Right lobe of liver (tissue), 6 donors: ENCODE results near the gene LRBA. TPM values are rescaled to one million over a fixed set of nuclear protein-coding genes. Genes with fewer than 3 reads are reported as not detected.
"Not testable (repeated sequence)": the region's sequence is repeated elsewhere in the genome, so short reads cannot be mapped to it uniquely, and the experiment has no call there.

Experiments
- ATAC-seq, 4 donors: fragments of 200-7000 bp; cut with Tn5 transposase; one replicate each; pipeline ENCODE4 v1.9.1; 2020; ENCODE audit warnings: mild to moderate bottlenecking in 4 of 4, moderate library complexity in 4 of 4
- DNase-seq, 3 donors: peaks; one replicate each; pipeline ENCODE4 v3.0.0-alpha.2; 2020
- H3K27ac ChIP-seq, 3 donors: fragments of 200-600 bp; one replicate each; pipeline ENCODE4 v1.8.0; 2022
- H3K27me3 ChIP-seq, 2 donors: fragments of 200-600 bp; one replicate each; pipeline ENCODE4 v1.8.0; 2022
- H3K36me3 ChIP-seq, 4 donors: fragments of 200-600 bp; sonication (generic) in 1 of 4; one replicate each; pipeline versions ENCODE4 v1.5.1 to v1.8.0; 2017 to 2022; ENCODE audit warnings: control low read depth in 1 of 4
- H3K4me1 ChIP-seq, 4 donors: fragments of 200-600 bp; sonication (generic) in 1 of 4; one replicate each; pipeline versions ENCODE4 v1.5.1 to v1.8.0; 2017 to 2022; ENCODE audit warnings: control low read depth in 1 of 4
- H3K4me3 ChIP-seq, 3 donors: fragments of 200-600 bp; one replicate each; pipeline ENCODE4 v1.8.0; 2022
- H3K9me3 ChIP-seq, 4 donors: fragments of 200-600 bp; sonication (generic) in 1 of 4; one replicate each; pipeline versions ENCODE4 v1.5.1 to v1.8.0; 2017 to 2022; ENCODE audit warnings: control low read depth in 1 of 4
- POLR2A ChIP-seq: fragments of 450-650 bp; IDR thresholded peaks from one replicate; pipeline ENCODE4 v1.6.1; 2017; ENCODE audit warnings: antibody characterized with exemption, mild to moderate bottlenecking
- WGBS: methylation state at CpG from one replicate; pipeline ENCODE4 v1.1.6; 2018; ENCODE audit warnings: low coverage, low lambda C conversion rate; ENCODE audit not compliant: insufficient coverage; ENCODE audit errors: missing lambda C conversion rate; 5-methylcytosine and 5-hydroxymethylcytosine counted together
- intact Hi-C, 2 donors: fragments of 100-400 bp; cut with DNase I; formaldehyde crosslinking; loops; one replicate each; pipeline versions ENCODE4 v1.11.2 to v1.14.1; 2022
- total RNA-seq, 6 experiments: library from RNA; depleted of rRNA in 2 of 6; stranded (reverse); fragments of >200 nt in 2 of 6; fragmentation: NEBNext Ultra II Directional in 3 of 6; extraction: Animal tissue kit (Norgen Biotek cat#: 25700) in 3 of 6; gene quantifications; one replicate each; pipeline versions ENCODE4 v1.1.0 to v1.2.4, GENCODE V29; 2016 to 2023
- TF ChIP-seq, protein P1 (sequence below), 4 donors: fragments of 200-600 bp in 3 of 4; fragments of 450-650 bp in 1 of 4; IDR thresholded peaks; one replicate each; pipeline versions ENCODE4 v1.5.1 to v1.8.0; 2016 to 2022; ENCODE audit warnings: antibody characterized with exemption in 4 of 4, mild to moderate bottlenecking in 2 of 4
- donor health status: DM: no; HTN: yes; CAD: no.
- donor health status: DM: no; HTN: no; CAD: no.
- donor health status: DM: no; HTN: no; CAD: no.
- donor health status: DM: no; HTN: yes; CAD: no.
- donor health status: DM: no; HTN: yes; CAD: no.

LRBA gene
- total RNA-seq, 6 experiments from 2014 or later, result 18.9 to 48.1 (median 24.5) TPM

DNA sequence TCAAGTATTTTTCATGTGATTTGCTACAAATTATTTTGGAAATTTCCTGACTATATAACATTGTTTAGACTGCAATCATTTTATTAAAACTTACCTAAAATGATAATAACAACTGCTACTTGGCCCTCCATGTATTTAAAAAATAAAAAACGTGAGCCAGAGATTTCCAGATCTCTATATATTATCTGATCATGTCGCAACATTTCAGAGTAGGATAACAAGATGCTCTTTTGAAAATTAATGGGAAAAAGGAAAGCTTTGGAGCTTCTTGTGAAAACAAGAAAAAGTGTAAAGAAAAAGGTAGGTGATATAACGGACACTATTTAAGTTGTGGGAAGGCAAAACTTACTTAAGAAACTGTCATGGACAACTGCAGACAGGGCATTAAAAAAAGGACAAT, 448.0 kb downstream of the LRBA start:
- TF ChIP-seq, protein P1, sequence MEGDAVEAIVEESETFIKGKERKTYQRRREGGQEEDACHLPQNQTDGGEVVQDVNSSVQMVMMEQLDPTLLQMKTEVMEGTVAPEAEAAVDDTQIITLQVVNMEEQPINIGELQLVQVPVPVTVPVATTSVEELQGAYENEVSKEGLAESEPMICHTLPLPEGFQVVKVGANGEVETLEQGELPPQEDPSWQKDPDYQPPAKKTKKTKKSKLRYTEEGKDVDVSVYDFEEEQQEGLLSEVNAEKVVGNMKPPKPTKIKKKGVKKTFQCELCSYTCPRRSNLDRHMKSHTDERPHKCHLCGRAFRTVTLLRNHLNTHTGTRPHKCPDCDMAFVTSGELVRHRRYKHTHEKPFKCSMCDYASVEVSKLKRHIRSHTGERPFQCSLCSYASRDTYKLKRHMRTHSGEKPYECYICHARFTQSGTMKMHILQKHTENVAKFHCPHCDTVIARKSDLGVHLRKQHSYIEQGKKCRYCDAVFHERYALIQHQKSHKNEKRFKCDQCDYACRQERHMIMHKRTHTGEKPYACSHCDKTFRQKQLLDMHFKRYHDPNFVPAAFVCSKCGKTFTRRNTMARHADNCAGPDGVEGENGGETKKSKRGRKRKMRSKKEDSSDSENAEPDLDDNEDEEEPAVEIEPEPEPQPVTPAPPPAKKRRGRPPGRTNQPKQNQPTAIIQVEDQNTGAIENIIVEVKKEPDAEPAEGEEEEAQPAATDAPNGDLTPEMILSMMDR (IDR thresholded peaks at IDR 0.05), result no peak
- no peak for TF ChIP-seq POLR2A
- DNase-seq (no peak), ATAC-seq (no peak)
- 75% methylated on average over 3 of the region's 3 CpGs for WGBS
- Histone ChIP-seq H3K27ac (no peak overlapping the region), H3K4me1 (no peaks in the 10 kb centered on the region), H3K36me3 (no peaks in the 10 kb centered on the region), H3K27me3 (no peaks in the 10 kb centered on the region), H3K9me3 (no peaks in the 10 kb centered on the region), H3K4me3 (no peak overlapping the region)
- intact Hi-C loops, result no loop called here

DNA sequence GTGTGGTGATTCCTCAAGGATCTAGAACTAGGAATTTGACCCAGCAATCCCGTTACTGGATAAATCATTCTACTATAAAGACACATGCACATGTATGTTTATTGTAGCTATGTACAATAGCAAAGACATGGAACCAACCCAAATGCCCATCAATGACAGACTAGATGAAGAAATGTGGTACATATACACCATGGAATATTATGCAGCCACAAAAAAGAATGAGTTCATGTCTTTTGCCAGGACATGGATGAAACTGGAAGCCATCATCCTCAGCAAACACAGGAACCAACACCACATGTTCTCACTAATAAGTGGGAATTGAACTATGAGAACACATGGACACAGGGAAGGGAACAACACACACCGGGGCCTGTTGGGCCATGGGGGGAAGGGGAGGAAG, 450.1 kb downstream of the LRBA start:
- DNase-seq, intact Hi-C loops, H3K27ac ChIP-seq, H3K9me3 ChIP-seq, H3K4me1 ChIP-seq, ATAC-seq, H3K27me3 ChIP-seq, H3K4me3 ChIP-seq, H3K36me3 ChIP-seq: not testable (repeated sequence)
- WGBS, result 100% methylated on average over 2 of the region's 2 CpGs

DNA sequence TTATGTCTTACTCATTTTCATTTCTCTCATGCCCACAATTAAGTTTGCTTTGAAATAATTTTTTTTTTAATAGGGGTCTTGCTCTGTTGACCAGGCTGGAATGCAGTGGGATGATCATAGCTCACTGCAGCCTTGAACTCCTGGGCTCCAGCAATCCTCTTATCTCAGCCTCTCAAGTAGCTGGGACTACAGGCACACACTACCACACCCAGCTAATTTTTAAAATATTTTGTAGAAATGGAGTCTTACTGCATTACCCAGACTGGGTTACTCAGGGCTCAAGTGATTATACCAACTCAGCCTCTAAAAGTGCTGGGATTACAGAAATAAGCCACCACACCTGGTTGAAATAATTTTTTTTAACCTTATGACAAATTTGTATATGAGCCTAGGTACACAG, 452.3 kb downstream of the LRBA start:
- H3K27me3 ChIP-seq, result no peaks in the 10 kb centered on the region
- no peak for DNase-seq
- H3K36me3 ChIP-seq, result no peaks in the 10 kb centered on the region
- no peak for ATAC-seq
- H3K4me1 ChIP-seq, result no peaks in the 10 kb centered on the region
- no peaks in the 10 kb centered on the region for H3K9me3 ChIP-seq
- intact Hi-C loops, result no loop called here
- no peak overlapping the region for H3K4me3 ChIP-seq
- no peak for TF ChIP-seq POLR2A
- no peak overlapping the region for H3K27ac ChIP-seq

DNA sequence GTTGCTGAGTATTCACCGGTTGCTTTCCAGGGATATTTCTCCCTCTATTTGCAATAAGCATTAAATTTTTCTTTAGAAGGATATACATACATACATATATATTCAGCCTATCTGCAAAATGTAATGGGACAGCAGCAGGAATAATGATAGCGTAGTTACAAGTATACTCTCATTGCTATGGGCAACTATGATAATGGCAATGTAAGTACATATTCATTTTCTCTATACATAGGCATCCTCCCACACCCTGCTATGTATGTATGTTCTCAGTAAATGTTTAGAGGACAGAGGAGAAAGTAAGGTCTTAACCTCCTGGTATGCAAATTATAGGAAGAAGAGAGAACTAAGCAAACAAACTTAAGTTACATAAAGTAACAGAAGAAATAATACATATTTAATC, 452.8 kb downstream of the LRBA start:
- Histone ChIP-seq H3K9me3 (no peaks in the 10 kb centered on the region), H3K36me3 (no peaks in the 10 kb centered on the region), H3K4me1 (no peaks in the 10 kb centered on the region), H3K4me3 (no peak overlapping the region), H3K27me3 (no peaks in the 10 kb centered on the region), H3K27ac (no peak overlapping the region)
- 88% methylated on average over 2 of the region's 2 CpGs for WGBS
- ATAC-seq (no peak), DNase-seq (no peak)
- intact Hi-C loops, result no loop called here
- TF ChIP-seq, protein P1 (IDR thresholded peaks at IDR 0.05), result no peak
- no peak for TF ChIP-seq POLR2A

DNA sequence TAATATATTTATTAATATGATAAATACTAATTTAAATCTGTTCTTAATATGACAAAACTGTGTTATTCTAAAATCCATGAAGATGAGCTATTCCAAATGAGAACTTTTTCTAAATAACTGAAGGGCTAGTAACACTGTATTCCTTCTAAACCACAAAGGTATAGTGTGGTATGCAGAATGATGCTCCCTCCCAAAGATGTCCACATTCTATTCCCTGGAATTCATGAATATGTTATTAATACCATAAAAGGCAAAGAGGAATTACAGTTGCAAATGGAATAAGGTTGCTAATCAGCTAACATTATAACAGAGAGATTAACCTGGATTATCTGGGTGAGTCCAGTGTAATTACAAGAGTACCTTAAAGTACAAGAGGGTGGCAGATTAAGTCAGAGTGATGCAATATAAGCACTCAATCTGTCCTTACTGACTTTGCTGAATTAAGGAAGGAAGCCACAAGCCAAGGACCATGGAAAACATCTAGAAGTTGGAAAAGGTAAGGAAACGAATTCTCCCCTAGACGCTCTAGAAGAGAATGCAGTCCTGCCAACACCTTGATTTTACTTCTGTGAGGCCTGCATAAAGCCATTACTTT, 453.8 kb downstream of the LRBA start:
- DNase-seq (no peak), ATAC-seq (no peak)
- Histone ChIP-seq H3K4me1 (no peaks in the 10 kb centered on the region), H3K27me3 (no peaks in the 10 kb centered on the region), H3K36me3 (no peaks in the 10 kb centered on the region), H3K4me3 (no peak overlapping the region), H3K9me3 (no peaks in the 10 kb centered on the region), H3K27ac (no peak overlapping the region)
- TF ChIP-seq POLR2A, result no peak
- TF ChIP-seq, protein P1 (IDR thresholded peaks at IDR 0.05), result no peak
- WGBS, result 92% methylated on average over 2 of the region's 2 CpGs
- intact Hi-C loops, result no loop called here

DNA sequence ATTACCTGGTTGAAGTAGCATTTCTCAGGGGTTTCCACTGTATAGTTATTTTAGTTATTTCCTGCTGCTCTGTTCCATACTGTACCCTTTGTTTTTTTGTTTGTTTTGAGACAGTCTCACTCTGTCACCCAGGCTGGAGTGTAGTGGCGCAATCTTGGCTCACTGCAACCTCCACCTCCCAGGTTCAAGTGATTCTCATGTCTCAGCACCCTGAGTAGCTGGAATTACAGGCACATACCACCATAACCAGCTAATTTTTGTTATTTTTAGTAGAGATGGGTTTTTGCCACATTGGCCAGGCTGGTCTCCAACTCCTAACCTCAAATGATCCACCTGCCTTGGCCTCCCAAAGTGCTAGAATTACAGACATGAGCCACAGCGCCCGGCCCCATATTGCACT, 457.3 kb downstream of the LRBA start:
- WGBS, result 77% methylated on average over 3 of the region's 3 CpGs
- H3K27me3 ChIP-seq, DNase-seq, intact Hi-C loops, H3K4me3 ChIP-seq, H3K27ac ChIP-seq, H3K9me3 ChIP-seq, H3K4me1 ChIP-seq, H3K36me3 ChIP-seq: not testable (repeated sequence)
- peak in 2 of 4 donors; percentile 32 to 48 for ATAC-seq
